ENCODE results near the gene TERT. TPM values are rescaled to one million over a fixed set of nuclear protein-coding genes. Genes with fewer than 3 reads are reported as not detected.

Gene TERT
- total RNA-seq, 1 experiment from 2014 or later = 0.80 TPM

DNA sequence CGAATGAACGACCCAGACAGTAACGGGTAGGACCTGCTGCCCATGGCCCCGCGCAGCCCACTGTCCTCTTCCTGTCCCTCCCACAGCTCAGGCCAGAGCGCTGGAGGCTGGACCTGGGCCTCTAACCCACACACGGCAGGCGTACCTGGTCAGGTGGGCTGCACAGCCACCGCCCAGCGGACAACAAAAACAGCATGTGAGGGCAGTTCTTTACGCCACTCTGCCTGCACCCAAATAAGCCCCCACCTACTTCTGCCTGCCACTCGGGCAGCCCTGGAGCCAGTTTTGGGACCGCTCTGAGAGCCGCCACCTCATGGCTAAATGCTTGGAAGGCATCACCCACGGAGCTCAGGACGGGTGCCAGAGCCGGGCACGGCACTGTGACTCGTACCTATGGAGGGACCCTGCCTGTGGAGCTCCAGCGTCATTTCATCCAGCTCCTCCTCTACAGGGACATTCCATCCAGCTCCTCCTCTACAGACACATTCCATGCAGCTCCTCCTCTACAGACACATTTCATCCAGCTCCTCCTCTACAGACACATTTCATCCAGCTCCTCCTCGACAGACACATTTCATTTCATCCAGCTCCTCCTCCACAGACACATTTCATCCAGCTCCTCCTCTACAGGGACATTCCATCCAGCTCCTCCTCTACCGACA is 31.1 kb upstream of the TERT start:
- peaks cover 5% of the 10 kb centered on the region; the same call in 1 of the 2 replicates for H4K20me1 ChIP-seq (ENCODE audit: low read length)
- no peak overlapping the region for H3K4me3 ChIP-seq (ENCODE audit: low read length)
- H3K9me2 ChIP-seq (replicated peaks; ENCODE audit: low read length) = no peaks in the 10 kb centered on the region
- H2AFZ ChIP-seq (ENCODE audit: low read length) = no peak overlapping the region
- TF ChIP-seq, protein P1, sequence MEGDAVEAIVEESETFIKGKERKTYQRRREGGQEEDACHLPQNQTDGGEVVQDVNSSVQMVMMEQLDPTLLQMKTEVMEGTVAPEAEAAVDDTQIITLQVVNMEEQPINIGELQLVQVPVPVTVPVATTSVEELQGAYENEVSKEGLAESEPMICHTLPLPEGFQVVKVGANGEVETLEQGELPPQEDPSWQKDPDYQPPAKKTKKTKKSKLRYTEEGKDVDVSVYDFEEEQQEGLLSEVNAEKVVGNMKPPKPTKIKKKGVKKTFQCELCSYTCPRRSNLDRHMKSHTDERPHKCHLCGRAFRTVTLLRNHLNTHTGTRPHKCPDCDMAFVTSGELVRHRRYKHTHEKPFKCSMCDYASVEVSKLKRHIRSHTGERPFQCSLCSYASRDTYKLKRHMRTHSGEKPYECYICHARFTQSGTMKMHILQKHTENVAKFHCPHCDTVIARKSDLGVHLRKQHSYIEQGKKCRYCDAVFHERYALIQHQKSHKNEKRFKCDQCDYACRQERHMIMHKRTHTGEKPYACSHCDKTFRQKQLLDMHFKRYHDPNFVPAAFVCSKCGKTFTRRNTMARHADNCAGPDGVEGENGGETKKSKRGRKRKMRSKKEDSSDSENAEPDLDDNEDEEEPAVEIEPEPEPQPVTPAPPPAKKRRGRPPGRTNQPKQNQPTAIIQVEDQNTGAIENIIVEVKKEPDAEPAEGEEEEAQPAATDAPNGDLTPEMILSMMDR (conservative IDR thresholded peaks at IDR 0.05; ENCODE audit: low read depth, low read length) = no peak
- TF ChIP-seq EZH2 (IDR thresholded peaks at IDR 0.05; ENCODE audit: low read length, unreplicated experiment) (no peak), EZH2phosphoT487 (IDR thresholded peaks at IDR 0.05; ENCODE audit: borderline replicate concordance, low read length) (no peak)
- no TSS peak for BruUV-seq (replicated peaks)
- CTCF ChIA-PET = interaction anchor here (0.9 kb wide), 1 partner anchor 122 kb away, joined by 3 read pairs; no protein-coding TSS in a partner anchor
- intact Hi-C loops (cut with micrococcal nuclease) = no loop called here
- no peaks in the 10 kb centered on the region for H3K27me3 ChIP-seq (ENCODE audit: low read length)
- no peaks in the 10 kb centered on the region for H3F3A ChIP-seq (ENCODE audit: low read length, unreplicated experiment)
- no peak overlapping the region for H3K9ac ChIP-seq (ENCODE audit: low read length)
- H3K79me2 ChIP-seq (ENCODE audit: low read length) = no peaks in the 10 kb centered on the region
- ATAC-seq (peak; percentile 50), DNase-seq (peak; percentile 40)
- peaks cover 50% of the 10 kb centered on the region for H3K36me3 ChIP-seq (ENCODE audit: low read depth, low read length)
- no peak overlapping the region for H3K4me2 ChIP-seq (ENCODE audit: low read length)
- POLR2A ChIA-PET (ENCODE audit: unreplicated experiment) = interaction anchor here (0.7 to 1.0 kb wide), 2 partner anchors 9 to 207 kb away, joined by 7 to 9 read pairs; no protein-coding TSS in a partner anchor
- no peak overlapping the region for H3K27ac ChIP-seq (ENCODE audit: low read length)
- no peaks in the 10 kb centered on the region for H3K9me3 ChIP-seq (ENCODE audit: low read length)
- peaks cover 8% of the 10 kb centered on the region; the same call in 1 of the 2 replicates for H3K4me1 ChIP-seq (ENCODE audit: insufficient read depth, low read length)

DNA sequence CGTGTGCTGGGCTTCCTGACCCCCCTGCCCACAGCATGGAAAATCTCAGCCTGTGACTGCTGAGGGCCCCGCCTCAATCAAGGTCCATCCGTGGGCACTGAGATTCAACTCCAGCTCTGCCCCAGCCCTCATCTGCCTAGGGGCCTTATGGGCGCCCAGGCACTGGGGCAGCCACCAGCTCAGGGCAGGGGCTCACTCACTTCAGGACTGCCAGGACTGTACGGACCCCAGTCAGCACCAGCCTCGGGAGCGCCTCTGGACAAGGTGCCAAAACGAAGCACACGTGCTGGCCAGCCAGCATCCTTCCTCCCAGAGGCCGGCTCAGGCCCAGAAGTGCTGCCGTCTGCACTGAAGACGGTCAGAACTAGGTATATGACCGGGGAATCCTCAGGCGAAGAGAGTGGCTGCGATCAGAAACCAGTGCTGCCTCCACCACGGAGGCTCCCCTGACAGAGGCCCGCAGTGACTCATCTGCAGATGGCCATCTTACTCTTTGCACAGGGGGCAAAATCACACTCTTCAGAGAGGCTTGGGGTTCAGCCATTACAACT is 30.4 kb upstream of the TERT start:
- Histone ChIP-seq H3K4me3 (ENCODE audit: low read length) (no peak overlapping the region), H3K36me3 (ENCODE audit: low read depth, low read length) (peaks cover 51% of the 10 kb centered on the region), H3K9me3 (ENCODE audit: low read length) (no peaks in the 10 kb centered on the region), H3F3A (ENCODE audit: low read length, unreplicated experiment) (no peaks in the 10 kb centered on the region), H3K4me1 (ENCODE audit: insufficient read depth, low read length) (peaks cover 8% of the 10 kb centered on the region; the same call in 1 of the 2 replicates), H3K4me2 (ENCODE audit: low read length) (no peak overlapping the region), H3K27ac (ENCODE audit: low read length) (no peak overlapping the region), H3K27me3 (ENCODE audit: low read length) (no peaks in the 10 kb centered on the region), H4K20me1 (ENCODE audit: low read length) (peaks cover 5% of the 10 kb centered on the region; the same call in 1 of the 2 replicates), H2AFZ (ENCODE audit: low read length) (no peak overlapping the region), H3K9ac (ENCODE audit: low read length) (no peak overlapping the region), H3K79me2 (ENCODE audit: low read length) (no peaks in the 10 kb centered on the region), H3K9me2 (replicated peaks; ENCODE audit: low read length) (no peaks in the 10 kb centered on the region)
- intact Hi-C loops (cut with micrococcal nuclease) = no loop called here
- POLR2A ChIA-PET (ENCODE audit: unreplicated experiment) = no interaction called here
- CTCF ChIA-PET = no interaction called here
- ATAC-seq (no peak), DNase-seq (no peak)
- BruUV-seq (replicated peaks) = no TSS peak
- TF ChIP-seq EZH2 (IDR thresholded peaks at IDR 0.05; ENCODE audit: low read length, unreplicated experiment) (no peak), EZH2phosphoT487 (IDR thresholded peaks at IDR 0.05; ENCODE audit: borderline replicate concordance, low read length) (no peak)
- TF ChIP-seq, protein P1 (conservative IDR thresholded peaks at IDR 0.05; ENCODE audit: low read depth, low read length) = no peak

DNA sequence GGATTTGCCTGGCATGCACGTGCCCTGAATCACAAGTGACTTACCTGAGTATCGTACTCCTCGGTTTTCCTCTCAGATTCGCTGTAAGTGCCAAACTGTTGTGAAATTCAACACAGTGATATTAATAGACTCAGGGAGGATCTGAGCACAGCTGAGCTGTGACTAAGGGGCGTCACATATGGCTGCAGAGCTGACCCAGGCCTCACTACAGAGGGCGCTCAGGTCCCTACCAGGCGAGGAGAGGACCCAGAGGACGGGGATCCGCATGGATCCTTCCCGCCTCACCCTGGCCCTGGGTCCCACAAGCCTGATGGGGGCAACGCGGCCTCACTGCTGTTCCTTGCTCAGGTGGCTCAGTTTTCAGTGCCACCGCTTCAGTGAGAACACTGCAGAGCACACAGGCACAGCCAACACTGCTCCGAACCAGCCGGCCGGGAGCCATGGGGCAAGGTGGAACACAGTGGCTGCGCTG is 29.9 kb upstream of the TERT start:
- H3K4me3 ChIP-seq (ENCODE audit: low read length) = no peak overlapping the region
- H3K79me2 ChIP-seq (ENCODE audit: low read length) = no peaks in the 10 kb centered on the region
- no peak for ATAC-seq
- H3K9me3 ChIP-seq (ENCODE audit: low read length) = no peaks in the 10 kb centered on the region
- no peaks in the 10 kb centered on the region for H3K27me3 ChIP-seq (ENCODE audit: low read length)
- no TSS peak for BruUV-seq (replicated peaks)
- H3F3A ChIP-seq (ENCODE audit: low read length, unreplicated experiment) = no peaks in the 10 kb centered on the region
- H3K27ac ChIP-seq (ENCODE audit: low read length) = no peak overlapping the region
- H3K36me3 ChIP-seq (ENCODE audit: low read depth, low read length) = peaks cover 52% of the 10 kb centered on the region
- H2AFZ ChIP-seq (ENCODE audit: low read length) = no peak overlapping the region
- H3K4me2 ChIP-seq (ENCODE audit: low read length) = no peak overlapping the region
- ChIA-PET CTCF (no interaction called here), POLR2A (ENCODE audit: unreplicated experiment) (no interaction called here)
- peaks cover 8% of the 10 kb centered on the region; the same call in 1 of the 2 replicates for H3K4me1 ChIP-seq (ENCODE audit: insufficient read depth, low read length)
- DNase-seq = no peak
- no peak overlapping the region for H3K9ac ChIP-seq (ENCODE audit: low read length)
- no peaks in the 10 kb centered on the region for H3K9me2 ChIP-seq (replicated peaks; ENCODE audit: low read length)
- peaks cover 5% of the 10 kb centered on the region; the same call in 1 of the 2 replicates for H4K20me1 ChIP-seq (ENCODE audit: low read length)
- TF ChIP-seq, protein P1 (conservative IDR thresholded peaks at IDR 0.05; ENCODE audit: low read depth, low read length) = no peak
- TF ChIP-seq EZH2phosphoT487 (IDR thresholded peaks at IDR 0.05; ENCODE audit: borderline replicate concordance, low read length) = no peak
- no peak for TF ChIP-seq EZH2 (IDR thresholded peaks at IDR 0.05; ENCODE audit: low read length, unreplicated experiment)
- intact Hi-C loops (cut with micrococcal nuclease) = no loop called here

Data from PC-3 (cell line).